ENCODE measurements around the gene CHPF. TPM values are rescaled to one million over a fixed set of nuclear protein-coding genes. Genes with fewer than 3 reads are reported as not detected.

Gene CHPF
- total and polyA plus RNA-seq, 7 donors, result 8.4 to 14.2 (median 12.6) TPM

DNA sequence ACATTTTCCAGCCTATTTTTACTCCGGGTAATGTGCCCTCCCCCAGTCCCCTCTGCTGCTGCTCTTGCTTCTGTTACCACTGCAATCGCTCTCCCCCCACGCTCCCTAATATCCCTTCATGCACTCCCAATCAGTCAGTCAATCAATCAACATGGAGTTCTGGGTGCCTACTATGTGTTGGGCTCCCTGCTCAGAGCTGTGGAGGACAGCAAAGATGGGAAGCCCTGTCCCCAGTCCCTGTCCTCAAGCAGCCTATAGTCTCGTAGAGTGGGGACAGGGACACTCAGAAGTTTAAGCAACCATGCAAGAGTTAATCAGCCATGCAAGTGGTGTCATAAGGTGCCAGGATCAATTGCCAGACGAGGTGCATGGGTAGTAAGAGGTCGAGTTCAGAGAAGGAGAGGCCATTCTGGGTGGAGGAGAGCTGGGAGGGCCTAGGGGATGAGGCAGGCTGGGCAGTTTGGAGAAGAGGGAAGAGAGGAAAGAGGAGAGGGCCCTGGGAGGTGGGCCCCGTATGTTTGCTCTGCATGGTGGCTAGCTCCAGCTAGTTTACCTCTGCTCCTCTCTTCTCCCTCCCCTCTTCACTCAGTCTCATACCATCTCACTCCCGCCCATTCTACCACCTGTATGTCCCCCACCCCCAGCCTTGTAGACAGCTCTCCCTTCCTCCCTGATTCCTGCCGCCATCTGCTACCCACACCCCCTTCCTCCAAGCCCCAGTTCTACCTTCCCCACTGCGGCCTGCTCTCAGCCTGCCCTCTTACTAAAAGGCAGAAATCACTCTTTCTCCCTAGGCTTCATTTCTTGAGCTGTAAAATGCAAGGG is 25.4 kb downstream of the CHPF start:
- Histone ChIP-seq H3K4me1 (peaks cover 7% of the 10 kb centered on the region), H3K4me3 (no peak overlapping the region)
- intact Hi-C loops (cut with DNase I), result no loop called here

DNA sequence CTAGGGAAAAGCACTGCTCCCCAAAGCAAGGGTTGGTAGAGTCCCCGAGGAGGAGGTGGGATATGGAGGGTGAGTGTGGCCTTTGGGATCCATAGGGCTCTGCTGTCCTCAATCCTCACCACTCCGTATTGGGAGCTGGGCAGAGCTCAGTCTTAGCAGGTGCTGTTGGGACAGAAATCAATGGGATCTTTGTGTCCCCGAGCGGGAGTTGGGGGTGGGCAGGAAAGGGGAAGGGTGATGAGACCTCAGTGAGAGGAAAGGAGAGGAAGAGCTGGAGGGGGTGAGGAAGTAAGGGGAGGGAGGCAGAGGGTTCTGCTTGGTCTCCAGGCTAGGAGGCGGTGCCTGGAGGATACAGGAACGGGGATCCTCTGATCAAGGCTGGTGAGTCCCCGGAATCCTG is 26.7 kb downstream of the CHPF start:
- TF ChIP-seq, protein P1, sequence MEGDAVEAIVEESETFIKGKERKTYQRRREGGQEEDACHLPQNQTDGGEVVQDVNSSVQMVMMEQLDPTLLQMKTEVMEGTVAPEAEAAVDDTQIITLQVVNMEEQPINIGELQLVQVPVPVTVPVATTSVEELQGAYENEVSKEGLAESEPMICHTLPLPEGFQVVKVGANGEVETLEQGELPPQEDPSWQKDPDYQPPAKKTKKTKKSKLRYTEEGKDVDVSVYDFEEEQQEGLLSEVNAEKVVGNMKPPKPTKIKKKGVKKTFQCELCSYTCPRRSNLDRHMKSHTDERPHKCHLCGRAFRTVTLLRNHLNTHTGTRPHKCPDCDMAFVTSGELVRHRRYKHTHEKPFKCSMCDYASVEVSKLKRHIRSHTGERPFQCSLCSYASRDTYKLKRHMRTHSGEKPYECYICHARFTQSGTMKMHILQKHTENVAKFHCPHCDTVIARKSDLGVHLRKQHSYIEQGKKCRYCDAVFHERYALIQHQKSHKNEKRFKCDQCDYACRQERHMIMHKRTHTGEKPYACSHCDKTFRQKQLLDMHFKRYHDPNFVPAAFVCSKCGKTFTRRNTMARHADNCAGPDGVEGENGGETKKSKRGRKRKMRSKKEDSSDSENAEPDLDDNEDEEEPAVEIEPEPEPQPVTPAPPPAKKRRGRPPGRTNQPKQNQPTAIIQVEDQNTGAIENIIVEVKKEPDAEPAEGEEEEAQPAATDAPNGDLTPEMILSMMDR (IDR thresholded peaks at IDR 0.05), result no peak
- H3K9me3 ChIP-seq, result no peaks in the 10 kb centered on the region
- 74 to 79% (median 77%) methylated on average over 7 of the region's 7 CpGs for WGBS, 3 donors
- no peak for ATAC-seq
- intact Hi-C loops (cut with DNase I), result no loop called here
- no peaks in the 10 kb centered on the region for H3K36me3 ChIP-seq (ENCODE audit: insufficient read depth in 1 of 2, low read depth in 1 of 2)
- no peak overlapping the region for H3K4me3 ChIP-seq
- H3K27ac ChIP-seq, result no peak overlapping the region
- peaks cover 7% of the 10 kb centered on the region for H3K4me1 ChIP-seq
- DNase-seq, result no peak
- H3K27me3 ChIP-seq (ENCODE audit: insufficient read depth in 3 of 3, low read length in 2 of 3), result peaks cover 0 to 39% (median 18%) of the 10 kb centered on the region in 3 donors

More for the DNA sequence above, 25.4 kb downstream of the CHPF start:
- no peak for ATAC-seq
- DNase-seq, result no peak
- H3K27ac ChIP-seq, result no peak overlapping the region
- no peaks in the 10 kb centered on the region for H3K9me3 ChIP-seq
- no peaks in the 10 kb centered on the region for H3K36me3 ChIP-seq (ENCODE audit: insufficient read depth in 1 of 2, low read depth in 1 of 2)
- TF ChIP-seq, protein P1 (IDR thresholded peaks at IDR 0.05), result no peak
- 70 to 73% (median 70%) methylated on average over 9 to 10 of the region's 10 CpGs for WGBS, 3 donors
- peaks cover 0 to 38% (median 20%) of the 10 kb centered on the region in 3 donors for H3K27me3 ChIP-seq (ENCODE audit: insufficient read depth in 3 of 3, low read length in 2 of 3)

DNA sequence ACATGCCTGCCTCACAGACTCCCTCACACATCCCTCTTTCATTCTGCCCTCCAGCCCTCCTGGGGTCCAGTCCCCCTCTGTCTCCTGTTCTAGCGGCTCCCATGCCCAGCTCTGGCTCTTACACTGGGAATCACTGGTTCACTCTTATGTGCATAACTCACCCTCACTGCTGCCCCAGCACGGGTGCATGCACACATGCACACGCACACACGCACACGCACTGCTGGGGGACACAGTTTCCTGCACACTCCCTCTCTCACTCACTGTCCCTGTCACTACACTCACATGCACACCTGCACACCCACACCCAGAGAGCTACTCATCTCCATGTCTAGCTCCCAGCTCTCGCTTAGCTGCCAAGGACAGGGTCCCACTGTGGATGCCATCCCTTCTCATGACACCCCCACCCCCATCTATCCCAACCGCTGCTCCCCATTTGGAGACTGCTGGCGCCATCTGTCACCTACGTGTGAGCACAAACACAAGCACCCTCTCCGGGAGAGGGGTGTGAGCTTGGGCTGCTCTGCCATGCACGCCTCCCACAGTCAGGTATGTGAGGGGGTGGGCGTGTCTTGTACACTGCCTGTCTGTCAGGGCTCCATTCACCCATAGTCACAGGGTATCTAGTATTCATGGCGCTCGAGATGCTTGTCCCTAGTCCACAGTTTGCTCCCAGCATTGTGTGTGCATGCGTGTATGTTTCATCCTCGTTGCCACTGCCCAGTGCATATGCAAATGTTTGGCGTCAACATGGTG is 27.6 kb downstream of the CHPF start:
- TF ChIP-seq, protein P1 (IDR thresholded peaks at IDR 0.05), result no peak
- no peak overlapping the region for H3K4me3 ChIP-seq
- no peak overlapping the region for H3K27ac ChIP-seq
- H3K36me3 ChIP-seq (ENCODE audit: insufficient read depth in 1 of 2, low read depth in 1 of 2), result no peaks in the 10 kb centered on the region
- DNase-seq (no peak), ATAC-seq (no peak)
- no peaks in the 10 kb centered on the region for H3K9me3 ChIP-seq
- intact Hi-C loops (cut with DNase I), result no loop called here
- H3K4me1 ChIP-seq, result peaks cover 7% of the 10 kb centered on the region
- 78 to 87% (median 79%) methylated on average over 17 of the region's 17 CpGs for WGBS, 3 donors
- peaks cover 0 to 38% (median 17%) of the 10 kb centered on the region in 3 donors for H3K27me3 ChIP-seq (ENCODE audit: insufficient read depth in 3 of 3, low read length in 2 of 3)

DNA sequence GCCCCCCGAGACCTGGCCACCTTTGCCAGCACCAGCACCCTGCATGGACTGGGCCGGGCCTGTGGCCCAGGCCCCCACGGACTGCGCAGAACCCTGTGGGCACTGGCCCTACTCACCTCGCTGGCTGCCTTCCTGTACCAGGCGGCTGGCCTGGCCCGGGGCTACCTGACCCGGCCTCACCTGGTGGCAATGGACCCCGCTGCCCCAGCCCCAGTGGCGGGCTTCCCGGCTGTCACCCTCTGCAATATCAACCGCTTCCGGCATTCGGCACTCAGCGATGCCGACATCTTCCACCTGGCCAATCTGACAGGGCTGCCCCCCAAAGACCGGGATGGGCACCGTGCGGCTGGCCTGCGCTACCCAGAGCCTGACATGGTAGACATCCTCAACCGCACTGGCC is 28.8 kb downstream of the CHPF start:
- no peaks in the 10 kb centered on the region for H3K36me3 ChIP-seq (ENCODE audit: insufficient read depth in 1 of 2, low read depth in 1 of 2)
- peaks cover 7% of the 10 kb centered on the region for H3K4me1 ChIP-seq
- DNase-seq (no peak), ATAC-seq (no peak)
- peaks cover 0 to 46% (median 21%) of the 10 kb centered on the region in 3 donors for H3K27me3 ChIP-seq (ENCODE audit: insufficient read depth in 3 of 3, low read length in 2 of 3)
- intact Hi-C loops (cut with DNase I), result no loop called here
- WGBS, 3 donors, result 83 to 88% (median 84%) methylated on average over 19 to 21 of the region's 21 CpGs
- no peak overlapping the region for H3K4me3 ChIP-seq
- TF ChIP-seq, protein P1 (IDR thresholded peaks at IDR 0.05), result no peak
- H3K9me3 ChIP-seq, result no peaks in the 10 kb centered on the region
- no peak overlapping the region for H3K27ac ChIP-seq
